Progenitor cell of endocrine pancreas (in vitro differentiated cells): ENCODE results near the gene PTPN20. TPM values are rescaled to one million over a fixed set of nuclear protein-coding genes. Genes with fewer than 3 reads are reported as not detected.
A peak's percentile ranks its signal among the peaks of the same experiment; 100 is the strongest.

Source experiments
- DNase-seq: peaks from one replicate; pipeline ENCODE4 v3.0.0; 2021; ENCODE audit warnings: low spot score; ENCODE audit not compliant: unreplicated experiment
- H3K27ac Mint-ChIP-seq: 2 replicates; pipeline ENCODE4 v1.8.0; 2021; ENCODE audit warnings: mild to moderate bottlenecking, moderate library complexity, mixed read lengths
- H3K27me3 Mint-ChIP-seq: 2 replicates; pipeline ENCODE4 v1.8.0; 2021; ENCODE audit warnings: mixed read lengths
- H3K36me3 Mint-ChIP-seq: 2 replicates; pipeline ENCODE4 v1.8.0; 2022; ENCODE audit warnings: mixed read lengths; ENCODE audit not compliant: insufficient read depth
- H3K4me1 Mint-ChIP-seq: 2 replicates; pipeline ENCODE4 v1.8.0; 2021; ENCODE audit warnings: low read depth, mixed read lengths
- H3K4me3 Mint-ChIP-seq: 2 replicates; pipeline ENCODE4 v1.8.0; 2021; ENCODE audit warnings: low read depth, mild to moderate bottlenecking, moderate library complexity, mixed read lengths
- H3K9me3 Mint-ChIP-seq: 2 replicates; pipeline ENCODE4 v1.8.0; 2021; ENCODE audit warnings: low read depth, mixed read lengths
- total RNA-seq: library from RNA; stranded (reverse); gene quantifications from 2 replicates; pipeline ENCODE4 v1.2.1, GENCODE V29; 2021
- TF ChIP-seq, protein P1 (sequence below): fragments of 200-600 bp; sonication (generic); IDR thresholded peaks from one replicate; pipeline ENCODE4 v1.5.0; 2021; ENCODE audit warnings: antibody characterized with exemption, mild to moderate bottlenecking; ENCODE audit not compliant: unreplicated experiment

Gene PTPN20
- total RNA-seq, 1 donor from 2014 or later = 0.55 TPM

- DNase-seq = no peak
- Mint-ChIP-seq H3K4me1 (no peaks in the 10 kb centered on the region), H3K27ac (peak overlapping the region; percentile 34)
Measured at GRCh38 chr10:47047127-47047504, 135.9 kb downstream of the PTPN20 start.

DNA sequence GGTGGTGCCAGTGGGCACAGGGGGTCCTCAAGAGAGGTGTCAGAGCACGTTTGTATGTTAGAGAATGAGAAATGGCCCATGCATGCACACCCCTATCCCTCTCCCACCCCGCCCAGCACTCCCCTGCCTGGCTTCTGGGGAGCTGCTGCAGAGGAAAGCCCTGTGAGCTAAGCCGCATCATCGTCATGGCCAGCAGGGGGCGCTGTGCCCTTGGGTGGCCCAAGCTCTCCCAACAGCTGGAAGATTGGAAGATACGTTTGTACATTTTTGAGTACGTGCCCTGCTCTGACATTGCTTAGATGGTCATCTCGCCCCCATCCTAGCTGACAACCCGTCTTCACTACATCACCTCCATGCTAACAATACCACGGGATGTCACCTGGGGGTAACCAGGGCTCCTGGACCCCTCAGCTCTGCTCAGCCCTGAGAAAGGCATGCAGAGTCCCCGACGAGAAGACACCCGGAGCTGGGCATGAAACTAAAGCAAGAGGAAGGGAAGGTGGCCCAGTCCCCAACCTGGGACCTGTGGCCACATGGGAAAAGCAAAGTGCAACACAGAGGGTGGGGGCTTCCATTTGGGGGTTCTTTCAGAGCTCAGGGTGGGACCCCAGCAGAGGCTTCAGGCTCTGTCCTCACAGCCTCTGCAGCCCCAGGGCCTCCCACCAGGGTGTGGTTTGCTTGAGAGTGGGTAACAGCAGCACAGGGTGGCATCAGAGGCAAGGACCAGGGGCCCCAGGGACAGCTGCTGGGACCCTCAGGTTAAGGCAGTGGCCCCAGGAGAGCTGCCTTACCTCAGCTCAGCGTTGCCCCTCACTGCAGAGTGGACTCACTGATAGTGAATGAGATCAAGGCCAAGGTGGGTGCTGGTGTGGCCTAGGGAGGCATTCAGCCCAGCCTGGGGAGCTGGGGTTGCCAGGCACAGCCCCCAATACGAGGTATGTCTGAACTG, 136.6 kb downstream of the PTPN20 start:
- TF ChIP-seq, protein P1, sequence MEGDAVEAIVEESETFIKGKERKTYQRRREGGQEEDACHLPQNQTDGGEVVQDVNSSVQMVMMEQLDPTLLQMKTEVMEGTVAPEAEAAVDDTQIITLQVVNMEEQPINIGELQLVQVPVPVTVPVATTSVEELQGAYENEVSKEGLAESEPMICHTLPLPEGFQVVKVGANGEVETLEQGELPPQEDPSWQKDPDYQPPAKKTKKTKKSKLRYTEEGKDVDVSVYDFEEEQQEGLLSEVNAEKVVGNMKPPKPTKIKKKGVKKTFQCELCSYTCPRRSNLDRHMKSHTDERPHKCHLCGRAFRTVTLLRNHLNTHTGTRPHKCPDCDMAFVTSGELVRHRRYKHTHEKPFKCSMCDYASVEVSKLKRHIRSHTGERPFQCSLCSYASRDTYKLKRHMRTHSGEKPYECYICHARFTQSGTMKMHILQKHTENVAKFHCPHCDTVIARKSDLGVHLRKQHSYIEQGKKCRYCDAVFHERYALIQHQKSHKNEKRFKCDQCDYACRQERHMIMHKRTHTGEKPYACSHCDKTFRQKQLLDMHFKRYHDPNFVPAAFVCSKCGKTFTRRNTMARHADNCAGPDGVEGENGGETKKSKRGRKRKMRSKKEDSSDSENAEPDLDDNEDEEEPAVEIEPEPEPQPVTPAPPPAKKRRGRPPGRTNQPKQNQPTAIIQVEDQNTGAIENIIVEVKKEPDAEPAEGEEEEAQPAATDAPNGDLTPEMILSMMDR = peak; percentile 93
- peak; percentile 69 for DNase-seq
- peaks cover 17% of the 10 kb centered on the region for H3K27me3 Mint-ChIP-seq
- no peaks in the 10 kb centered on the region for H3K4me1 Mint-ChIP-seq
- H3K9me3 Mint-ChIP-seq = no peaks in the 10 kb centered on the region
- no peak overlapping the region for H3K27ac Mint-ChIP-seq
- H3K36me3 Mint-ChIP-seq = no peaks in the 10 kb centered on the region
- no peak overlapping the region for H3K4me3 Mint-ChIP-seq

More at GRCh38 chr10:47047127-47047504, 135.9 kb downstream of the PTPN20 start:
- TF ChIP-seq, protein P1 = no peak
- Mint-ChIP-seq H3K36me3 (no peaks in the 10 kb centered on the region), H3K4me3 (no peak overlapping the region), H3K9me3 (no peaks in the 10 kb centered on the region), H3K27me3 (peaks cover 17% of the 10 kb centered on the region)

DNA sequence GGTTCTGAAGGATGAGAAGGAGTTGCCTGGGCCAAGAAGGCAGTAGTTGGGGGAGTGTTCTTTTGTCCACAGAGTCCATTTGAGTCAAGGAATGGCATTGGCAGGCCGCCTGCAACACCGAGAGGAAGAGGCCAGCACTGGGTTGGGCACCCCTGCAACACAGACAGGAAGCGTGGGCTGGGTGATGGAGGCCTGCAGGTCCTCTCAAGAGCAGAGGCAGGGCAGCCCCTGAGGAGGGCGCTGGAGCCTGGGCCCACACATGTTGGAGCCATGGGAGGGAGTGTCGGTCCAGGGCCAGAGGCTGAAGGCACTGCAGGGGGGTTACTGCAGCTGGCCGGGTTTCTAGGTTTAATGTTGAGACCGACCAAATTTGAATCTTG, 137.3 kb downstream of the PTPN20 start:
- DNase-seq = no peak
- H3K4me1 Mint-ChIP-seq = no peaks in the 10 kb centered on the region
- H3K9me3 Mint-ChIP-seq = no peaks in the 10 kb centered on the region
- H3K4me3 Mint-ChIP-seq = no peak overlapping the region
- H3K27ac Mint-ChIP-seq = no peak overlapping the region
- H3K27me3 Mint-ChIP-seq = peaks cover 20% of the 10 kb centered on the region
- H3K36me3 Mint-ChIP-seq = no peaks in the 10 kb centered on the region
- TF ChIP-seq, protein P1 = no peak

DNA sequence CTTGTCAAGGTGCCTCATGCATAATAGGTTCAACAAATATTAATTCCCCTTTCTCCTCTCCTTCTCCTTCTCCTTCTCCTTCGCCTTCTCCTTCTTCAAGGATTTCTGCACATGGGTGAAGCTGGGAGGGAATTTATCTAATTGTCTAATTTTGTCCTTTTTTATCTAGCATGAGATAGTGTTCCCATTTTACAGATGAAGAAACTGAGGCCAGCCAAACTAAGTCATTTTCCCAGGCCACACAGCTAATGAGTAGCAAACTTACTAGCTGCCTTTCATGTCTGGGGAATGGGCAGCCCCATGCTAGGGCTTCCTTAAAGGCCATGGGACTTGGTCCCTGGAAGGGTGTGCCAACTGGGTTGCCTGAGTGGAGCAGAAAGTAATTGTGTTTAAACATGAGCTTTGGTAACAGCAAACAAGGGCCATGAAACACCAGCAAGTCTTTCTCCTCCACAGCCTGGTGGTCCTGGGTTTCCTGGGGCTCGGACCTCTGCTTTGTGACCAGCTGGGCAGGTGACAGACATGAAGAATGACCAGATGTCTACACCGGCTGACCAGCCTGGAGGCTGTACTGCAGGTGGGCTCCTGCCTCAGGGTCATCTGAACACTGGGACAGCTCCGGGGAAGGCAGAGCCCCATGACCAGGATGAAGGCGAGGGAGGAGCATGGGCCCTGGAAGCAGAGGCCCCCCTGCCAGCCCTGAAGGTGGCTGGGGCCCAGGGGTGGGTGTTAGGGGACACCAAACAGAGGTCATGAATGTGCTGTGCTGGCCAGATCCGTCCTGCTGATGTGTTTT, 138.0 kb downstream of the PTPN20 start:
- DNase-seq = no peak
- TF ChIP-seq, protein P1 = no peak
- no peak overlapping the region for H3K4me3 Mint-ChIP-seq
- no peaks in the 10 kb centered on the region for H3K36me3 Mint-ChIP-seq
- H3K4me1 Mint-ChIP-seq = no peaks in the 10 kb centered on the region
- H3K9me3 Mint-ChIP-seq = no peaks in the 10 kb centered on the region
- H3K27me3 Mint-ChIP-seq = peaks cover 20% of the 10 kb centered on the region
- no peak overlapping the region for H3K27ac Mint-ChIP-seq

- Mint-ChIP-seq H3K36me3 (no peaks in the 10 kb centered on the region), H3K27me3 (peaks cover 20% of the 10 kb centered on the region), H3K27ac (no peak overlapping the region), H3K9me3 (no peaks in the 10 kb centered on the region), H3K4me3 (no peak overlapping the region), H3K4me1 (no peaks in the 10 kb centered on the region)
- DNase-seq = peak; percentile 6
- TF ChIP-seq, protein P1 = no peak
Measured at GRCh38 chr10:47049906-47050305, 138.7 kb downstream of the PTPN20 start.
